Hepatocyte (in vitro differentiated cells): ENCODE results near the gene FAU. TPM values are rescaled to one million over a fixed set of nuclear protein-coding genes. Genes with fewer than 3 reads are reported as not detected.

ENCODE experiments used
- DNase-seq: peaks from one replicate; pipeline ENCODE4 v3.0.0-alpha.2; 2016; ENCODE audit warnings: low spot score
- H2AFZ ChIP-seq: fragments of 200-600 bp; sonication (generic); 2 replicates; pipeline ENCODE4 v1.6.0; 2016; ENCODE audit warnings: antibody characterized with exemption, mild to moderate bottlenecking
- H3K27ac ChIP-seq: fragments of 200-600 bp; sonication (generic); 2 replicates; pipeline ENCODE4 v1.5.1; 2016; ENCODE audit warnings: mild to moderate bottlenecking
- H3K27me3 ChIP-seq: fragments of 200-600 bp; sonication (generic); 2 replicates; pipeline ENCODE4 v1.6.1; 2016
- H3K36me3 ChIP-seq: fragments of 200-600 bp; sonication (generic); replicated peaks from 2 replicates; pipeline ENCODE4 v1.5.1; 2016; ENCODE audit warnings: low read depth; ENCODE audit not compliant: insufficient read depth
- H3K4me1 ChIP-seq: fragments of 200-600 bp; sonication (generic); 2 replicates; pipeline ENCODE4 v1.5.1; 2016; ENCODE audit warnings: mild to moderate bottlenecking, moderate library complexity; ENCODE audit not compliant: insufficient read depth
- H3K4me2 ChIP-seq: fragments of 200-600 bp; sonication (generic); 2 replicates; pipeline ENCODE4 v1.6.0; 2016
- H3K4me3 ChIP-seq: fragments of 200-600 bp; sonication (generic); 2 replicates; pipeline ENCODE4 v1.5.1; 2016; ENCODE audit warnings: mild to moderate bottlenecking
- H3K79me2 ChIP-seq: fragments of 200-600 bp; sonication (generic); 2 replicates; pipeline ENCODE4 v1.6.0; 2017; ENCODE audit warnings: mild to moderate bottlenecking
- H3K9me2 ChIP-seq: fragments of 200-600 bp; sonication (generic); replicated peaks from 2 replicates; pipeline ENCODE4 v1.6.0; 2017; ENCODE audit warnings: mild to moderate bottlenecking; ENCODE audit not compliant: insufficient read depth
- H3K9me3 ChIP-seq: fragments of 200-600 bp; sonication (generic); 2 replicates; pipeline ENCODE4 v1.5.1; 2016; ENCODE audit warnings: low read depth, mild to moderate bottlenecking
- H4K20me1 ChIP-seq: fragments of 200-600 bp; sonication (generic); 2 replicates; pipeline ENCODE4 v1.6.0; 2016; ENCODE audit warnings: mild to moderate bottlenecking; ENCODE audit not compliant: insufficient read depth, poor library complexity, severe bottlenecking
- EZH2 ChIP-seq: fragments of 200-600 bp; sonication (generic); IDR thresholded peaks from 2 replicates; pipeline ENCODE4 v1.6.1; 2016; ENCODE audit warnings: antibody characterized with exemption, mild to moderate bottlenecking, borderline replicate concordance
- EZH2phosphoT487 ChIP-seq: fragments of 200-600 bp; sonication (generic); IDR thresholded peaks from one replicate; pipeline ENCODE4 v1.6.1; 2018; ENCODE audit warnings: antibody characterized with exemption, mild to moderate bottlenecking, low read depth, moderate library complexity; ENCODE audit not compliant: unreplicated experiment, severe bottlenecking
- WGBS: methylation state at CpG from one replicate; pipeline ENCODE4 v1.1.6; 2016; ENCODE audit warnings: low lambda C conversion rate; ENCODE audit errors: missing lambda C conversion rate; 5-methylcytosine and 5-hydroxymethylcytosine counted together
- polyA plus RNA-seq: library from polyadenylated mRNA; unstranded; fragments of >200 nt; fragmentation: Nextera tagmentation; extraction: Ambion mirVana; gene quantifications from 2 replicates; pipeline ENCODE4 v1.2.1, GENCODE V29; 2016
- total RNA-seq: library from RNA; depleted of rRNA; stranded (reverse); fragments of >200 nt; gene quantifications from 2 replicates; pipeline ENCODE4 v1.2.3, GENCODE V29; 2014
- TF ChIP-seq, protein P1 (sequence below): fragments of 200-600 bp; sonication (generic); IDR thresholded peaks from 2 replicates; pipeline ENCODE4 v1.5.1; 2016; ENCODE audit warnings: antibody characterized with exemption, mild to moderate bottlenecking; ENCODE audit not compliant: poor library complexity

Gene FAU
- total RNA-seq = 211 and 264 TPM in 2 replicates
- 434 and 462 TPM in 2 replicates for polyA plus RNA-seq

DNA sequence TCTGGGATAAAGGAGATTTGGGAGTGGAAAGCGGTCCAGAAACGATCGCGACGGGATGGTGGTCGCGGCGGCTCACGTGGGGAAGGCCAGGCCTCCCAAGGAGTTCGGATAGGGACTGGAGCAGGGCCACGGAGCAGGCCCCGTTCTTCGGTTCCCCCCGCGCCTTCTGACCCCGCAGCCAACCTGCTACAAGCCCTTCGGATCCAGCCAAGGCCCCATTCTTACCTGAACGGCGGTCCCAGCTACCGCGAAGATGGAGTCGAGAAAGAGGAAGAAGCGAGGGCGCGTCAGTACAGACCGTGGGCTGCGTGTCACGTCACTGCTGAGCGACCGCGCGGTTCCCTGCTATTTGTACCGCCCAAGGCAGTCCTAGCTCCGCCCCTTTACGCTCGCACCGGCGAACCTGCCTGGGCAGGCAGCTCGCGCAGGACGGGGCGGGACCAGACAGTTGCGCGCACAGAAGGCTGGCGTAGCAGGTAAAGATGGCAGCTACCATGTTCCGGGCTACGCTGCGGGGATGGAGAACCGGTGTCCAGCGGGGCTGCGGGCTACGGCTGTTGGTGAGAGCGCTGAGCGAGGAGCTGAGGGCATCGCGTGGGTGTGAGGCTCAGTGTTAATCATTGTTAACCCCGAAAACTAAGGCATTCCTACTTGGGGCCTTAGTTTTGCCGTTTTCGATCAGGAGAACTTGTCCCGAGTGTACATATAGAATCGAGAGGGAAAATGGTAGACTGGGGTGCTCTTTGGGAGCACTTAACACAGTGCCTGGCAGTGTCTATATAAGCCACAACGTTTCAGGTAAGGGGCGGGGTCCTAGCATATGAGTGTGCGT lies at the start of gene FAU, which contains the start of gene MRPL49:
TSS of gene FAU (minus strand) at position 270 of the 832 bp plus-strand sequence. CDS start 321 bp downstream, outside the sequence.
TSS of gene MRPL49 (plus strand) at position 457 of the 832 bp plus-strand sequence. CDS start at position 483, 26 bp downstream.
- Histone ChIP-seq H3K27ac (peak within 1 kb of the TSS; percentile 96), H3K9me2 (no peaks in the 10 kb centered on the region), H3K9me3 (no peaks in the 10 kb centered on the region), H2AFZ (peak within 1 kb of the TSS; percentile 77), H4K20me1 (no peaks in the 10 kb centered on the region), H3K27me3 (no peaks in the 10 kb centered on the region), H3K4me3 (peak within 1 kb of the TSS; percentile 60), H3K79me2 (peaks cover 53% of the 10 kb centered on the region), H3K4me2 (peak within 1 kb of the TSS; percentile 89), H3K36me3 (peaks cover 2% of the 10 kb centered on the region), H3K4me1 (peaks cover 12% of the 10 kb centered on the region)
- WGBS = under 1% methylated on average over 64 of the region's 64 CpGs
- TF ChIP-seq EZH2phosphoT487 (no peak), EZH2 (no peak)
- TF ChIP-seq, protein P1, sequence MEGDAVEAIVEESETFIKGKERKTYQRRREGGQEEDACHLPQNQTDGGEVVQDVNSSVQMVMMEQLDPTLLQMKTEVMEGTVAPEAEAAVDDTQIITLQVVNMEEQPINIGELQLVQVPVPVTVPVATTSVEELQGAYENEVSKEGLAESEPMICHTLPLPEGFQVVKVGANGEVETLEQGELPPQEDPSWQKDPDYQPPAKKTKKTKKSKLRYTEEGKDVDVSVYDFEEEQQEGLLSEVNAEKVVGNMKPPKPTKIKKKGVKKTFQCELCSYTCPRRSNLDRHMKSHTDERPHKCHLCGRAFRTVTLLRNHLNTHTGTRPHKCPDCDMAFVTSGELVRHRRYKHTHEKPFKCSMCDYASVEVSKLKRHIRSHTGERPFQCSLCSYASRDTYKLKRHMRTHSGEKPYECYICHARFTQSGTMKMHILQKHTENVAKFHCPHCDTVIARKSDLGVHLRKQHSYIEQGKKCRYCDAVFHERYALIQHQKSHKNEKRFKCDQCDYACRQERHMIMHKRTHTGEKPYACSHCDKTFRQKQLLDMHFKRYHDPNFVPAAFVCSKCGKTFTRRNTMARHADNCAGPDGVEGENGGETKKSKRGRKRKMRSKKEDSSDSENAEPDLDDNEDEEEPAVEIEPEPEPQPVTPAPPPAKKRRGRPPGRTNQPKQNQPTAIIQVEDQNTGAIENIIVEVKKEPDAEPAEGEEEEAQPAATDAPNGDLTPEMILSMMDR = no peak
- peak; percentile 100 for DNase-seq

DNA sequence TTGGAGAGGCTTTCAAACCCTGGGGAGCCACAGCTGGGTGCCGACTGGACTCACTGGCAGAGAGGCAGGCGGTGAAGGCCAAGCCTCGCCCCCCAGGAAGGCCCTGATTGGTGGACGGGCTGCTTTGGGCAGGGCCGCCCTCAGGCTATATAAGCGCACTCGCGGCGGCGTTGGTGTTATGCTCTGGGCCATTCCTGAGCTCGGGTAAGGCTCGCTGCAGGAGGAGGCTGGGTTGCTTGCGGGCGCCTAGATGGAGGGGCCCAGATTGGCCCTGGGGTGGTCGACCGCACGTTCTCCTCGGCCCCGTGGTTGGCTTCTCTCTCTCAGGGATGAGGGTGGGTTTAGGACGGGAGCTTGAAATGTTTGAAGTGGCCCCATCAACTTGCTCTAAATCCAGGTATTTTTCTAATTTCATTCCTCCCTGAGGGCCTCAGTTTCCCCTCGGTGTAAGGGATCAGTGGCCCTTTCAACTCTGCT lies 48.2 kb upstream of the FAU start, which contains the start of gene SPDYC:
TSS of gene SPDYC (plus strand) at position 176 of the 477 bp plus-strand sequence. CDS start 1,125 bp downstream, outside the sequence.
- Histone ChIP-seq H3K79me2 (no peaks in the 10 kb centered on the region), H3K4me1 (no peaks in the 10 kb centered on the region), H3K4me3 (no peak within 1 kb of the TSS), H3K27me3 (no peaks in the 10 kb centered on the region), H3K27ac (no peak within 1 kb of the TSS), H3K9me3 (no peaks in the 10 kb centered on the region), H3K4me2 (no peak within 1 kb of the TSS), H3K36me3 (no peaks in the 10 kb centered on the region), H2AFZ (no peak within 1 kb of the TSS), H4K20me1 (no peaks in the 10 kb centered on the region), H3K9me2 (no peaks in the 10 kb centered on the region)
- no peak for DNase-seq
- no peak for TF ChIP-seq EZH2phosphoT487
- TF ChIP-seq, protein P1 = no peak
- TF ChIP-seq EZH2 = no peak
- WGBS = 90% methylated on average over 21 of the region's 21 CpGs

DNA sequence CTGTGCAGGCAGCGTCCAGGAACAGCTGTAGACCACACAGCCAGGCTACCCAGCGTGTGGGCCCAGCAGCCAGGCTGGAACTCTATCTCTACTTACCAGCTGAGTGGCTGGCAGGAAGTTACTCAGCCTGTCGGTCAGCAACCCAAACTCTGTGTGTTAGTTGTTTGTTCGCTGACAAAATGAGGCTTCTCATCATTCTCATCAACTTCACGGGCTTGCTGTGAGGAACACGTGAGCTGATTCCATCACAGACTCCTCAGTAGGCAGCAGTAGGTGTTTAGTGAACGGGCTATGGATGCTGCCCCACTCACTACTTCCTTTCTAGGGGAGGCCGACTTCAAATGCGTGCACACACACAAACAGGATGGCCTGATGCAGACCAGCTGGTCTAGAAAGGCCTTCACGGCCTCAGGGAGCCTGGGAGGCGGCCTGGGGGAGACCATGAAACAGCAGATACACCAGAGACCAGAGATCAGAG lies 47.3 kb upstream of the FAU start:
- TF ChIP-seq EZH2phosphoT487 = no peak
- TF ChIP-seq, protein P1 = no peak
- no peak for TF ChIP-seq EZH2
- H3K36me3 ChIP-seq = no peaks in the 10 kb centered on the region
- no peak overlapping the region for H3K4me3 ChIP-seq
- WGBS = 76% methylated on average over 11 of the region's 11 CpGs
- H3K4me2 ChIP-seq = no peak overlapping the region
- H3K79me2 ChIP-seq = no peaks in the 10 kb centered on the region
- no peaks in the 10 kb centered on the region for H4K20me1 ChIP-seq
- H3K27ac ChIP-seq = no peak overlapping the region
- H3K9me2 ChIP-seq = no peaks in the 10 kb centered on the region
- no peak for DNase-seq
- no peak overlapping the region for H2AFZ ChIP-seq
- no peaks in the 10 kb centered on the region for H3K4me1 ChIP-seq
- no peaks in the 10 kb centered on the region for H3K9me3 ChIP-seq
- H3K27me3 ChIP-seq = no peaks in the 10 kb centered on the region
